Endothelial cell of hepatic sinusoid (primary cell): ENCODE results near the gene GPR18.

Source experiments
- in situ Hi-C: cut with HindIII; loops from 2 replicates; pipeline ENCODE4 v1.10.0; 2017; ENCODE audit warnings: low sequenced_read_pairs

GPR18 gene

DNA sequence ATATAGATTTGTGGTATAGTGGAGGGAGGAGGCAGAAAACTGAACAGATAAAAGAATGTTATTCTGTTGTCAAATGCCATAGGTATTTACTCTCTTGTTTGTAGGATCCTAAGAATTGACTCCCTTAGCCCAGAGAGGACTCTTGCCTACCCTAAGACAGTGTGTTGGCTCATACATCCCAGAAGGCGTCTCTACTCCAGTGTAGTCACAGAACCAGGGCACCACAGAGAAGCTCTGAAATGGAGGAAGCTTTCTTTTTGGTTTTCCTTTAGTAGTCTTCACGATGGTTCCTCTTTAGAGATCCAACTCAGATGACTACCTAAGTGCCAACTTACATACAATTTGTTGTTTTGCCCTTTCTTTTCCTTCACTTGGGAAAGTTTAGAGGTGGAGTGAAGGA lies 35.0 kb upstream of the GPR18 start:
- in situ Hi-C loops = no loop called here

GRCh38 chr13:99290894-99291293 lies 32.7 kb upstream of the GPR18 start:
- in situ Hi-C loops = no loop called here

GRCh38 chr13:99289674-99290337 lies 31.6 kb upstream of the GPR18 start:
- in situ Hi-C loops = no loop called here

DNA sequence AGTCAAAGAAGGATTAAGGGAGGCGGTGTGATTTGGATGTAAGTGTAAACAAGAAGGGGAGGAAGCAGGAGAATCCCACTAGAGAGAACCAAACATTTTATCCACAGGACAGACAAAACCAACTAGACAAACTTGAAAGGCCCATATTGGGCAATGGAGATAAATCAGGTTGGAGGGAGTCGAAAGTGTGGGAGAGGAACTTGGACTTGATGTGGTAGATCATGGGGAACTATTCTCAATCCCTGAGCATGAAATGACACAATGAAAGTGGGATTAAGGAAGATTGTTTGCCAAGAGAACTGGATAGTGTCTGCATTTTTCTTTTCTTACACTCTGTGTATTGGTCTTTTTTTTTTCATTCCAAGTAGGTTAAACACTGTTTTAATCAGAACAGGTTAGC lies 31.1 kb upstream of the GPR18 start:
- in situ Hi-C loops = no loop called here

GRCh38 chr13:99288089-99288488 lies 29.9 kb upstream of the GPR18 start:
- in situ Hi-C loops = no loop called here

- in situ Hi-C loops = no loop called here
Observed at GRCh38 chr13:99287551-99287950, 29.4 kb upstream of the GPR18 start.

- in situ Hi-C loops = no loop called here
Observed at GRCh38 chr13:99285432-99286182, 27.4 kb upstream of the GPR18 start.

DNA sequence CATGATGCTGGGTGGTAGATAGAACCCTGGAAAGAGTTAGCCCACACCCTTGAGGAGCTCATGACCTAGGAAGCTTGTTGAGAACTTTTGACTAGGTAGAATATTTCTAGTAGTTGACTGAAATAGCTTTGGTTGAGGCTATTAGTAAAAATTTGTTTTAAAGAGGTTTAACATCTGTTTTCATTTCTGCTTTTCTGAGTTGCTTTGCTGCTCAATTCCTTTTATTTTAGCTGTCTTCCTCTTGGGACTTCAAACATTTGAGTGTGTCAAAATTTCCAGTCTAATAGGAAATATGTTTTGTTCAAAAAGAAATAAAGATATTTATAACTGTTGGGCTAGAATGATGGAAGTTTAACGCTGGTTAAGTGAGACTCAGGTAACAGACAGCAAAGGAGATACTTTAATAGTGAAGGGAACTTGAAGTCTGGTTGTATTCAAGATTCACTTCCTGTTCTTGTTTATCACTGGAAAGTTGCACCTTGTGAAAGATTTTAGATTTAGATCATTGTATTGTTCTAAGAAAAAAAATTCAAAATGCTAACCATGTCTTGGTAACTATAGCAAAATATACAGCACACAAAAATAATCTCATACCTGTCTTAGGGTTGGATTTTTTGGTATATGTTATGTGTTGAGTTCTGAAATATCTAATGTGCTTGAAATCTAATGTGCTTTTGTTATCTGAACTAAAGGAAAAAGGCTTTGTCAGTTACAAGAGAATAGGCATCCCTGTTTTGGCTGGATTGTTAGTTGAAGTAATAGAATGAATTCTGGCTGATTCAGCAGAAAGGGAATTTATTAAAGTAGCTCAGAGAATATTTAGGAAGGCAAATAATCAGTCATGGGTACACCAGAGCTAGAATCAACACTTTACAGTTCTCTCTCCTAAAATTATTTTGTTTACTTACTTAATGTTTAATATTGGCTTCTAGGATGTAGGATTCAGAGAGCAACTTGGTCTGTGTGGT lies 24.4 kb upstream of the GPR18 start:
- in situ Hi-C loops = no loop called here

DNA sequence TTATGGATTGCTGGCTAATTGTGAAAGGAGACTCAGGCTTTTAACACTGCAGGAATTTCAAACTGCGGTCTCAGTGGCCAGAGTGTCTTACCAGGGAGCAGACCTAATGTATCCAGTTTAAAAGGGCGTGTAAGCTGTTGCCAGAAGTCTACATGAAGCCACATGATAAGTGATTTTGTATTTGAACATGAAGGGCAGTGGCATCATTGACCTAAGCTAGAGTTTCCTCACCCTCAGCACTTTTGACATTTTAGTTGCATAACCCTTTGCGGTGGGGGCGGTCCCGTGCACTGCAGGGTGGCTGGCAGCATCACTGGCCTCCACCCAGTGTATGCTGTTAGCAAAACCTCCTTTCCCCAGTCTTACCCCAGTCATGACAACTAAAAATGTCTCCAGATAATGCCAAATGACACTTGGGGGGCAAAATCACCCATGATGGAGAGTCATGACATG lies 23.7 kb upstream of the GPR18 start:
- in situ Hi-C loops = no loop called here

GRCh38 chr13:99280166-99280565 lies 22.0 kb upstream of the GPR18 start:
- in situ Hi-C loops = no loop called here

DNA sequence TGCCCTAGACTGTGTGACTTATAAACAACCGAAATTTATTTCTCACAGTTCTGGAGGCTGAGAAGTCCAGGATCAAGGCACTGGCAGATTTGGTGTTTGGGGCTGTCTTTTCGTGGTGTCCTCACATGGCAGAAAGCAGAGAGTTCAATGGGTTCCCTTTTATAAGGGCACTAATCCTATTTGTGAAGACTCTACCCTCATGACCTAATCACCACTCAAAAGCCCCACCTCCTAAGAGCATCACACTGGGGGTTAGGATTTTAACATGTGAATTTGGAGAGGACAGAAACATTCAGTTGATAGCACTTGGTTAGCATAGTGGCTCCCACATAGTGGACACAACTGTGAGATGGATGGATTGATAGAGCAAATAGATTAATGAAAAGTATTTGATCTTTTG lies 21.5 kb upstream of the GPR18 start:
- in situ Hi-C loops = no loop called here

DNA sequence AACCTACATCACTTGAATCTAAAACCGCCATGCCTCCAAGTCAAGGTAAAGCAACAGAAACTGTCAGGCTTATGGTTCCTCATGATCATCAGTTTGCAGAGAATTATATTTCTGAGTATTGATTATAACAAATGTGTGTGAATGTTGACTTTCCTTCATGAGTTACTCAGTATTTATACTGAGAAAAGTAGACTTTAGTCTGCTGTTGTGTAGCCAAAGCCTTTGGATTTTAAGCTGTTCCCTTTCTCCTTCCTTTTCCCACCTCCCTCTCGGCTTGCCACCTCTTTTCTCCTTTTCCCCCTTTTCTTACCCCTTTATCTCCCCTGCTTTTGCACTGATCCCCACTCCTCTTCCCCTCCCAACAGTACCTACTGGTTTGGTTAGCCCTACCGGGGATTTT lies 20.7 kb upstream of the GPR18 start:
- in situ Hi-C loops = no loop called here

DNA sequence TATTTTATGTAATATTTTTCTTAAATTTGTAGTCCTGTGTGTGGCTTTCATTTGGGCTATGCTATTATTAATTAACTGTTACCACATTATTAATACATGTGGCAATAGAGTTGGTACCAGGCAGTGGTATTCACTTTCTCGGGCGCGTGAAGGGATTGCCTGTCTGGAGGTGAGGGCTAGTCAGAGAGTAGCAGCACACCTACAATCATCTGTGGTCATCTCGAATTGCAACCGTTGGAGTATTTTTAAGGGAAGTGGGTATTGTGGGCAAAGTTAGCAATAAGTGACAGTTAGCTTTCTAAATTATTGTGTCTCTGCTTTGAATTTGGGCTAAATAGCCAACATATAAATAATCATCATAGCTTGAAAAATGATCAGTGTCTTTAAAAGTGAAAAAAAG lies 20.0 kb upstream of the GPR18 start:
- in situ Hi-C loops = no loop called here

DNA sequence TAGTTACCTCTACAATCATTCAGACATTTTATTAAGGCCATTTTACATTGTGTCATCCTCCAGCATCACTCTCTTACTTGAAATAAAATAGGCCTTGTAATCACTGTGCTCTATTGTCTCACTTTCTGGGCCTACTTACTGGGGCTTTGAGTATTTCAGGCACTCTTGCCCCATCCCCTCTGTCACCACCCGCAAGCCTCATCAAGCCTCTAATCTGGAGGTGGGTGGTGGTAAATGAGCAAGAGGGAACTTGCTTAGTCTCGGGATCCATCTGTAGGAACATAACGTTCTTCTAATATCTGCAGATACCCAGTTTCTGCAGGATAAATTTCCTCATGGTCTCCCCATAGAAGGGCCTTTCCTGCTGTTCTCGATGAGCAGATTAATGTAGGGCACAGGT lies 19.4 kb upstream of the GPR18 start:
- in situ Hi-C loops = no loop called here

- in situ Hi-C loops = no loop called here
Observed at GRCh38 chr13:99276706-99277105, 18.5 kb upstream of the GPR18 start.

GRCh38 chr13:99275093-99275469 lies 16.9 kb upstream of the GPR18 start:
- in situ Hi-C loops = no loop called here

DNA sequence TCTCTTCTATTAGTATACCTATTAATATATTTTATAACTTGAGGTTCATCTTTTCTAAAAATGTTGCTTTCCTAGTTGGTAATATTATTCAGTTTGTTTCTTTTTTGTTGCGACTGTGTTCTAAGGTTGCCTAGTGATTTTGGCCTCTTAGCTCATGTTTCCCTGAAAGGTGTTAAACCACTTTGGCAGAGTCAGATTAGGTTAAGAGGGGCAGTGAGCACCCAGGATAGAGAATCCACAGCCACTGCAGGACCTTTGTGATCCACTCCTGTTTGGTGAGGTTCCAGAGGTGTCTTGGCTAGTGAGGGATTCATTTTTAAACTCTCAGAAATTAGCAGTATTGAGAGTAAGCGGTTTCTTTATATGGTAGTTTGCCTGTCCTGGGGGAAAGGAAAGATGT lies 14.9 kb upstream of the GPR18 start:
- in situ Hi-C loops = no loop called here

- in situ Hi-C loops = no loop called here
Observed at GRCh38 chr13:99272481-99272880, 14.3 kb upstream of the GPR18 start.

GRCh38 chr13:99271249-99271648 lies 13.1 kb upstream of the GPR18 start:
- in situ Hi-C loops = no loop called here

- in situ Hi-C loops = no loop called here
Observed at GRCh38 chr13:99270518-99270917, 12.3 kb upstream of the GPR18 start.

- in situ Hi-C loops = loop anchor here (5.0 kb wide), 2 partner anchors 52 to 97 kb away; no protein-coding TSS in a partner anchor
Observed at GRCh38 chr13:99269627-99270241, 11.6 kb upstream of the GPR18 start.
